ENCODE measurements around the gene MAP3K7. TPM values are rescaled to one million over a fixed set of nuclear protein-coding genes. Genes with fewer than 3 reads are reported as not detected.

MAP3K7 gene
- total and polyA plus RNA-seq, 2 of the 4 experiments (the other 2 are of a cell fraction), result 26.5 to 29.9 TPM

- Histone ChIP-seq H2BK5ac (ENCODE audit: low read depth, low read length, poor library complexity, severe bottlenecking) (no peak overlapping the region), H4K20me1 (ENCODE audit: insufficient read depth, low read length) (no peaks in the 10 kb centered on the region), H3K9ac (ENCODE audit: low read depth, low read length) (no peak overlapping the region), H3K4me3 (ENCODE audit: insufficient read depth, low read depth, low read length) (no peak overlapping the region), H4K5ac (ENCODE audit: low read depth, low read length) (no peak overlapping the region), H3K9me1 (ENCODE audit: insufficient read depth, low read length) (no peaks in the 10 kb centered on the region), H2AK9ac (replicated peaks; ENCODE audit: low read depth, low read length, poor library complexity) (no peak overlapping the region), H4K8ac (ENCODE audit: low read depth in 2 of 2, low read length in 2 of 2) (no peak overlapping the region), H3K79me1 (ENCODE audit: low read depth in 1 of 2, low read length in 2 of 2) (no peaks in the 10 kb centered on the region), H4K91ac (ENCODE audit: insufficient read depth, low read depth, low read length) (no peak overlapping the region), H3K4ac (ENCODE audit: low read depth, low read length) (no peak overlapping the region), H3K9me3 (ENCODE audit: control insufficient read depth, insufficient read depth, low read length) (no peaks in the 10 kb centered on the region), H3K27ac (ENCODE audit: insufficient read depth, low read length) (no peak overlapping the region), H2BK15ac (ENCODE audit: low read depth, low read length) (no peak overlapping the region), H2AK5ac (ENCODE audit: low read depth, low read length) (no peak overlapping the region), H3K4me1 (ENCODE audit: control insufficient read depth, insufficient read depth, low read length) (no peaks in the 10 kb centered on the region), H3K23ac (ENCODE audit: low read depth, low read length) (no peak overlapping the region), H2AFZ (replicated peaks; ENCODE audit: low read length, poor library complexity) (no peak overlapping the region), H3K27me3 (ENCODE audit: control insufficient read depth, insufficient read depth, low read length) (peaks cover 7% of the 10 kb centered on the region), H2BK20ac (ENCODE audit: low read depth, low read length) (no peak overlapping the region), H3K56ac (ENCODE audit: extremely low read depth, insufficient read depth, low read length) (no peak overlapping the region), H2BK120ac (ENCODE audit: low read depth, low read length) (no peak overlapping the region), H3K4me2 (ENCODE audit: low read depth, low read length) (no peak overlapping the region), H3K36me3 (ENCODE audit: control insufficient read depth, insufficient read depth, low read length) (no peaks in the 10 kb centered on the region), H3K18ac (ENCODE audit: low read depth, low read length) (no peak overlapping the region), H3K14ac (replicated peaks; ENCODE audit: low read depth, low read length) (no peak overlapping the region)
- ATAC-seq (ENCODE audit: low read depth) (no peak), DNase-seq (no peak)
- POLR2A ChIA-PET (ENCODE audit: unreplicated experiment), result interaction anchor here (0.6 kb wide), 1 partner anchor 30 kb away, joined by 4 read pairs; no protein-coding TSS in a partner anchor
- intact Hi-C loops (cut with micrococcal nuclease), result no loop called here
- no peak for TF ChIP-seq MAZ (IDR thresholded peaks at IDR 0.05; ENCODE audit: borderline replicate concordance, low read depth, low read length)
- no peak for TF ChIP-seq BHLHE40 (IDR thresholded peaks at IDR 0.05; ENCODE audit: low read depth, low read length)
- in situ Hi-C loops (cut with MboI; ENCODE audit: low sequenced_read_pairs), result no loop called here
- BruUV-seq (replicated peaks), result no TSS peak
- dilution Hi-C loops (cut with HindIII; ENCODE audit: low sequenced_read_pairs, unreplicated experiment), result no loop called here
- CTCF ChIA-PET, result no interaction called here
- no CpG with 5 or more reads among the region's 4 CpGs for WGBS, 2 experiments (ENCODE audit: extremely low coverage in 2 of 2, insufficient read length in 1 of 2)
Observed at GRCh38 chr6:90463874-90464273, 123.0 kb downstream of the MAP3K7 start.
